ENCODE results near the gene MAP4.

Gene MAP4

DNA sequence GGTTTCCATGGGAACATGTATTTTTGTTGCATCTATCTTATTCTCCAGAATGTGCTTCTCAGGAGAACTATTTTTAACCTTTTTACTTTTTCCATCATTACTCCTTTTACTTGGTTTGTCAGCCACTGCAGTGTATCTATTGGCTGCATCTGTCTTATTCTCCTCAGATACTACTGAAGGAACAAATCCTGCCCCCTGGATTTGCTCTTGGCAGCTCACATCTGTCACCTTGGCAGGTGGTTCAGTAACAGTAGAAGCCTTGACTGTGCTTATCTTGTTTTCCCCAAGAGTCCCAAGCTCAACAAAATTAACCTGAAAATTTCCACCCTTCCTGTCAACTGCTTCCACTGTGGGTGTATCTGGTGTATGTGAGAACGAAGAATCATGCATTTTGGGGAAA lies 106.0 kb downstream of the MAP4 start:
- Histone ChIP-seq H3K4me1 (ENCODE audit: insufficient read depth, insufficient read length) (peaks cover 2% of the 10 kb centered on the region), H3K4me3 (ENCODE audit: insufficient read length, low read depth) (no peak overlapping the region), H3K9ac (ENCODE audit: insufficient read length, low read depth) (no peak overlapping the region), H3K27me3 (ENCODE audit: insufficient read depth, insufficient read length) (no peaks in the 10 kb centered on the region), H3K36me3 (ENCODE audit: insufficient read depth, insufficient read length, low read length) (peaks cover 55% of the 10 kb centered on the region), H3K9me3 (ENCODE audit: insufficient read depth, low read length) (no peaks in the 10 kb centered on the region)
- no peak for DNase-seq (ENCODE audit: low read depth, low spot score)
- TF ChIP-seq SUZ12 (IDR thresholded peaks at IDR 0.05; ENCODE audit: extremely low read depth, insufficient read depth, insufficient read length) (no peak), ZNF274 (IDR thresholded peaks at IDR 0.05; ENCODE audit: low read depth, low read length) (no peak), YY1 (IDR thresholded peaks at IDR 0.05; ENCODE audit: insufficient read depth, insufficient read length) (no peak)

DNA sequence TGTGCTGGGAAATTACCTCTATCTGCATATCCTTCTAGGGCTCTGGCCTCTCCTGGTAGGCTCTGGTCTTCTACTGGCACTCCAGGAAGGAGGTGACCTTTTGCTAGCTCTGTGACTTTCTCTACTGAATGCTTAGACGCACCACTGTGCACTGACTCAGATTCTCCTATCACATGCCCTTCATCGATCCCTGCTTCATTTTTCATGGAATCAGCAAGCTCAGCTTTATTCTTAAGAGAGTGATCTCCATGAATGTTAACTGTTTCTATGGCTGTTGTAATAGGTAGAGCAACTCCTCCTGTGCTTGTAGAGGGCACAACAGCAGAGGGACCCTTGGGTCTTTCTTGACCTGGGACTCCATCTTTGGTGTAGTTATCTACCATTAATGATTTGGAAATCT lies 106.6 kb downstream of the MAP4 start:
- H3K4me3 ChIP-seq (ENCODE audit: insufficient read length, low read depth), result no peak overlapping the region
- H3K4me1 ChIP-seq (ENCODE audit: insufficient read depth, insufficient read length), result peaks cover 2% of the 10 kb centered on the region
- no peaks in the 10 kb centered on the region for H3K9me3 ChIP-seq (ENCODE audit: insufficient read depth, low read length)
- DNase-seq (ENCODE audit: low read depth, low spot score), result no peak
- peaks cover 54% of the 10 kb centered on the region for H3K36me3 ChIP-seq (ENCODE audit: insufficient read depth, insufficient read length, low read length)
- H3K9ac ChIP-seq (ENCODE audit: insufficient read length, low read depth), result no peak overlapping the region
- TF ChIP-seq SUZ12 (IDR thresholded peaks at IDR 0.05; ENCODE audit: extremely low read depth, insufficient read depth, insufficient read length) (no peak), YY1 (IDR thresholded peaks at IDR 0.05; ENCODE audit: insufficient read depth, insufficient read length) (no peak), ZNF274 (IDR thresholded peaks at IDR 0.05; ENCODE audit: low read depth, low read length) (no peak)
- H3K27me3 ChIP-seq (ENCODE audit: insufficient read depth, insufficient read length), result no peaks in the 10 kb centered on the region

DNA sequence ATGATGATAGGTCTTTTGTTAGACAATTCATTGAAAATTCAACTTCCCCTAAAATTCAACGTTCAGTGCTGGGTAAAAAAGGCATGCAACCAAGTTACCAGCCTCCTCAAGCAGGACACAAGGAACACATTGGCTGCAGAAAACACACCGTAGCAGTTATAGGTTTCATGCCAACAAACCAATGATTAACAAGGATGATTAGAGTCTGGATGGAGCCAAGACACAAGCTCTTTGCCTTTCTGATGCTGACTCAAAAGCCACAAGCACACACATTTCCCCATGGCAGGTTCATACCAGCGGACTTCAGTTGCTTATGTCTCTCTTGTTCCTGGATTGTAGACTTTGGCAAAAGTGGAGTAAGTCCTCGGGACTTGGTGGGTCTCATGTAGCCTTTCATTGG lies 107.5 kb downstream of the MAP4 start:
- no peak for TF ChIP-seq SUZ12 (IDR thresholded peaks at IDR 0.05; ENCODE audit: extremely low read depth, insufficient read depth, insufficient read length)
- TF ChIP-seq ZNF274 (IDR thresholded peaks at IDR 0.05; ENCODE audit: low read depth, low read length), result no peak
- no peak for TF ChIP-seq YY1 (IDR thresholded peaks at IDR 0.05; ENCODE audit: insufficient read depth, insufficient read length)
- Histone ChIP-seq H3K27me3 (ENCODE audit: insufficient read depth, insufficient read length) (no peaks in the 10 kb centered on the region), H3K9me3 (ENCODE audit: insufficient read depth, low read length) (no peaks in the 10 kb centered on the region), H3K4me3 (ENCODE audit: insufficient read length, low read depth) (no peak overlapping the region), H3K36me3 (ENCODE audit: insufficient read depth, insufficient read length, low read length) (peaks cover 49% of the 10 kb centered on the region), H3K9ac (ENCODE audit: insufficient read length, low read depth) (no peak overlapping the region), H3K4me1 (ENCODE audit: insufficient read depth, insufficient read length) (peaks cover 2% of the 10 kb centered on the region)
- DNase-seq (ENCODE audit: low read depth, low spot score), result no peak

DNA sequence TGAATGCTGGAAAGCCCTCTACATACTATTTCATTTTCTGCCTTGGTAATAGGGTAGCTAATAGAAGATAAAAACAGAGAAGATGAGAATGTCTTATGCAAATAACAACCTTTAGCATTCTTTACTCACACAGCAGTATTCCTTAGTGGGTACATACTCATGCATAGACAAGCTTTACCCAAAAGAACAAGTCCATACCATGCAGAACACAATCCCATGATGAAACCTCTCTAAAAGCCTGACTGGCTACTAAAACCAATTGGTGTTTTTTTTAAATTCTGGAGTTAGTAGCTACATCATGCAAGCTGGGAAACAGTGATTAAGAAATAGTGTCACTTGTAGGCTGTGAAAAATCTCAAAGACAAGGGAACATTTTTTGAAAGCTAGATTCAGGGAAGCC lies 108.4 kb downstream of the MAP4 start:
- Histone ChIP-seq H3K27me3 (ENCODE audit: insufficient read depth, insufficient read length) (no peaks in the 10 kb centered on the region), H3K4me1 (ENCODE audit: insufficient read depth, insufficient read length) (peaks cover 2% of the 10 kb centered on the region), H3K36me3 (ENCODE audit: insufficient read depth, insufficient read length, low read length) (peaks cover 42% of the 10 kb centered on the region), H3K4me3 (ENCODE audit: insufficient read length, low read depth) (no peak overlapping the region), H3K9ac (ENCODE audit: insufficient read length, low read depth) (no peak overlapping the region), H3K9me3 (ENCODE audit: insufficient read depth, low read length) (no peaks in the 10 kb centered on the region)
- TF ChIP-seq SUZ12 (IDR thresholded peaks at IDR 0.05; ENCODE audit: extremely low read depth, insufficient read depth, insufficient read length), result no peak
- TF ChIP-seq ZNF274 (IDR thresholded peaks at IDR 0.05; ENCODE audit: low read depth, low read length), result no peak
- no peak for TF ChIP-seq YY1 (IDR thresholded peaks at IDR 0.05; ENCODE audit: insufficient read depth, insufficient read length)
- no peak for DNase-seq (ENCODE audit: low read depth, low spot score)

DNA sequence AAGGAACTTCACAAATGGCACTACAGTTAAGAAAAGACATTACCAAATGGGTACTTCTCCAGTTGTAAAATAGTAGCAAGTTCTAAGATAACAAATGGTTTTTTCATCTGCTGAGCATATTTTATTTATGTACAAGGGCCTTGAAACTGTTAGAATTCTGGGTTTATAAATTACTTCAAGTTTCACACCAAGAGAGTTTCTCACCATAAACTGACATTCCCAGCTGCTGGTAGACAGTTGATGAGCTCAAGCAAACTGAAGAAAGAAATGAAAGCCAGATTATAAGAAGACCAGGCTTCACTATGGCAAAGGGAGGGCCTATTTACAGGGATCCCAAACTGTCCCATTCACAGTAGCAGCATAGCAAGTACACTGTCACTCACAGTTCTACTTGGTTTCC lies 113.5 kb downstream of the MAP4 start:
- H3K4me3 ChIP-seq (ENCODE audit: insufficient read length, low read depth), result no peak overlapping the region
- peaks cover 39% of the 10 kb centered on the region for H3K36me3 ChIP-seq (ENCODE audit: insufficient read depth, insufficient read length, low read length)
- H3K9ac ChIP-seq (ENCODE audit: insufficient read length, low read depth), result no peak overlapping the region
- H3K9me3 ChIP-seq (ENCODE audit: insufficient read depth, low read length), result no peaks in the 10 kb centered on the region
- DNase-seq (ENCODE audit: low read depth, low spot score), result no peak
- H3K27me3 ChIP-seq (ENCODE audit: insufficient read depth, insufficient read length), result no peaks in the 10 kb centered on the region
- H3K4me1 ChIP-seq (ENCODE audit: insufficient read depth, insufficient read length), result no peaks in the 10 kb centered on the region
- TF ChIP-seq YY1 (IDR thresholded peaks at IDR 0.05; ENCODE audit: insufficient read depth, insufficient read length) (no peak), ZNF274 (IDR thresholded peaks at IDR 0.05; ENCODE audit: low read depth, low read length) (no peak), SUZ12 (IDR thresholded peaks at IDR 0.05; ENCODE audit: extremely low read depth, insufficient read depth, insufficient read length) (no peak)

DNA sequence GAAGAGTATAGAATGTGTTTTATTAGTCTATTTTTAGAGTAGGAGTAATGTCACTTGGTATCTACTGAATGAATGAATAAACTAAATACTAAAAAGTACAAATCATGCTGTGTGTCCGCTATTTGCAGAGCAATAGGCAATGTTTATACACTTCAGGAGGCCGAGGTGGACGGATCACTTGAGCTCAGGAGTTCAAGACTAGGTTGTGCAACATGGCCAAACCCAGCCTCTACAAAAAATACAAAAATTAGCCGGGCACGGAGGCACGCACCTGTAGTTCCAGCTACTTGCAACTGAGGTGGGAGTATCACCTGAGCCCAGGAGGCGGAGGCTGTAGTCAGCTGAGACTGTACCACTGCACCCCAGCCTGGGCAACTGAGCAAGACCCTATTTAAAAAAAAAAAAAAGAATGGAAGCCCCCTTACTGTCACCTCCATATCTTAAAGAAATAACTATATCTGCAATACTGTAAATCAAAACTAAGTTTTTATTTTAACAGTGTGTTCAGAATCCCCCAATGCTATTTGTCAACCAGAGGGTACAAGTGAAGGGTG lies 114.9 kb downstream of the MAP4 start:
- Histone ChIP-seq H3K4me3 (ENCODE audit: insufficient read length, low read depth) (no peak overlapping the region), H3K36me3 (ENCODE audit: insufficient read depth, insufficient read length, low read length) (peaks cover 44% of the 10 kb centered on the region), H3K27me3 (ENCODE audit: insufficient read depth, insufficient read length) (no peaks in the 10 kb centered on the region), H3K9ac (ENCODE audit: insufficient read length, low read depth) (no peak overlapping the region), H3K9me3 (ENCODE audit: insufficient read depth, low read length) (no peaks in the 10 kb centered on the region), H3K4me1 (ENCODE audit: insufficient read depth, insufficient read length) (no peaks in the 10 kb centered on the region)
- no peak for DNase-seq (ENCODE audit: low read depth, low spot score)
- TF ChIP-seq YY1 (IDR thresholded peaks at IDR 0.05; ENCODE audit: insufficient read depth, insufficient read length) (no peak), ZNF274 (IDR thresholded peaks at IDR 0.05; ENCODE audit: low read depth, low read length) (no peak), SUZ12 (IDR thresholded peaks at IDR 0.05; ENCODE audit: extremely low read depth, insufficient read depth, insufficient read length) (no peak)

DNA sequence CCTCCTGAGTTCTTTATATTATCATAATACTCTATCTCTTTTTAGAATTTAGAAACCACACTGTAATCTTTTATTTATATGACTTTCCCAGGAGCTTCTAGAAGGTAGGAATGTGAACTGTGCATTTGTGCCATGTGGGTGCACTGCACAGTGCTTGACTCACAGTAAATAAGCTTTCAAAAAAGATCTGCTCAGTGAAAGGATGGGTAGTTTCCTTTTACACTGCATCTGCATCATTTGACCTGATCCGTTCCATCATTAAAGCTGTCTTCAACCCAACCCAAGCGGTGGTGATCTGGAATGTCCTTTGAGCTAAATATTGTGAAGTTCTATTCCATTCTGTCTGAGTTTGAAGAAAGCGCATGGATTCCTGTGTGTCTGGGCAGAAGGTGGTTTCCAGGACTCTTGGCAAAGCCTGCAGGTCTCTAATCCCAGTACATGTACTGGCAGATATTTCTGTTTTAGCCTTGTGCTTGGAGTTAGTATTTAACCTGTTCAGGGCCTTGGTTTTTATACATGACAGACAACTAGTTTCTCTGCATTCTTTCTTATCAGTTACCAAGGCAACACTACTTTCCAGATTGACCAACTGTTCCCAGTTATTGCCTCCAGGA lies 116.6 kb downstream of the MAP4 start:
- no peaks in the 10 kb centered on the region for H3K9me3 ChIP-seq (ENCODE audit: insufficient read depth, low read length)
- peaks cover 54% of the 10 kb centered on the region for H3K36me3 ChIP-seq (ENCODE audit: insufficient read depth, insufficient read length, low read length)
- DNase-seq (ENCODE audit: low read depth, low spot score), result no peak
- H3K4me1 ChIP-seq (ENCODE audit: insufficient read depth, insufficient read length), result no peaks in the 10 kb centered on the region
- H3K27me3 ChIP-seq (ENCODE audit: insufficient read depth, insufficient read length), result no peaks in the 10 kb centered on the region
- no peak overlapping the region for H3K9ac ChIP-seq (ENCODE audit: insufficient read length, low read depth)
- no peak for TF ChIP-seq SUZ12 (IDR thresholded peaks at IDR 0.05; ENCODE audit: extremely low read depth, insufficient read depth, insufficient read length)
- TF ChIP-seq YY1 (IDR thresholded peaks at IDR 0.05; ENCODE audit: insufficient read depth, insufficient read length), result no peak
- no peak for TF ChIP-seq ZNF274 (IDR thresholded peaks at IDR 0.05; ENCODE audit: low read depth, low read length)
- no peak overlapping the region for H3K4me3 ChIP-seq (ENCODE audit: insufficient read length, low read depth)

Data from NT2/D1 (cell line).